Mesenchymal stem cell (in vitro differentiated cells and primary cell): ENCODE measurements around the gene COX8A.
A peak's percentile ranks its signal among the peaks of the same experiment; 100 is the strongest.

Source experiments
- DNase-seq: peaks from one replicate; pipeline ENCODE4 v3.0.0-alpha.2; 2013
- H2AFZ ChIP-seq: one replicate; pipeline ENCODE4 v1.6.1; 2013; ENCODE audit warnings: low read depth, mild to moderate bottlenecking, control low read depth, inconsistent platforms, low read length, moderate library complexity
- H2AK5ac ChIP-seq: 2 replicates; pipeline ENCODE4 v1.6.1; 2013; ENCODE audit warnings: low read length, moderate library complexity, mild to moderate bottlenecking, inconsistent platforms; ENCODE audit not compliant: severe bottlenecking
- H2BK120ac ChIP-seq: one replicate; pipeline ENCODE4 v1.6.1; 2013; ENCODE audit warnings: low read depth, mild to moderate bottlenecking, inconsistent platforms, low read length, moderate library complexity
- H2BK12ac ChIP-seq, 2 experiments: one replicate each; pipeline ENCODE4 v1.6.1; 2013; ENCODE audit warnings: inconsistent platforms in 2 of 2, low read length in 2 of 2, mild to moderate bottlenecking in 2 of 2, moderate library complexity in 2 of 2, control low read depth in 1 of 2
- H2BK15ac ChIP-seq: one replicate; pipeline ENCODE4 v1.6.1; 2013; ENCODE audit warnings: mild to moderate bottlenecking, low read depth, inconsistent platforms; ENCODE audit not compliant: poor library complexity, severe bottlenecking
- H2BK5ac ChIP-seq: 2 replicates; pipeline ENCODE4 v1.6.1; 2013; ENCODE audit warnings: low read depth, mild to moderate bottlenecking, low read length, control low read depth, inconsistent platforms; ENCODE audit not compliant: poor library complexity, severe bottlenecking
- H3K14ac ChIP-seq, 2 experiments: one replicate each; pipeline ENCODE4 v1.6.1; 2013; ENCODE audit warnings: inconsistent platforms in 2 of 2, low read length in 2 of 2, control low read depth in 1 of 2, mild to moderate bottlenecking in 1 of 2, moderate library complexity in 1 of 2
- H3K18ac ChIP-seq, 2 experiments: one replicate each; pipeline ENCODE4 v1.6.1; 2013; ENCODE audit warnings: inconsistent platforms in 2 of 2, low read length in 2 of 2, control low read depth in 1 of 2, low read depth in 1 of 2, mild to moderate bottlenecking in 1 of 2
- H3K23ac ChIP-seq, 2 experiments: one replicate each; pipeline ENCODE4 v1.6.1; 2013; ENCODE audit warnings: inconsistent platforms in 2 of 2, low read length in 2 of 2, mild to moderate bottlenecking in 2 of 2, moderate library complexity in 2 of 2, control low read depth in 1 of 2
- H3K27ac ChIP-seq: 2 replicates; pipeline ENCODE4 v1.5.1; 2013; ENCODE audit warnings: mild to moderate bottlenecking, moderate library complexity, low read length, control low read depth, inconsistent platforms; ENCODE audit not compliant: poor library complexity, severe bottlenecking
- H3K27me3 ChIP-seq, 2 experiments: 2 replicates each; pipeline versions ENCODE4 v1.6.1 to v1.7.0; 2013; ENCODE audit warnings: low read length in 2 of 2, mild to moderate bottlenecking in 2 of 2, moderate library complexity in 2 of 2, control low read depth in 1 of 2, inconsistent platforms in 1 of 2; ENCODE audit not compliant: control insufficient read depth in 1 of 2, insufficient read depth in 1 of 2
- H3K36me3 ChIP-seq, 2 experiments: 2 replicates each; pipeline versions ENCODE4 v1.6.1 to v1.7.0; 2013; ENCODE audit warnings: low read length in 2 of 2, control low read depth in 1 of 2, inconsistent platforms in 1 of 2, low read depth in 1 of 2, mild to moderate bottlenecking in 1 of 2; ENCODE audit not compliant: insufficient read depth in 2 of 2, control insufficient read depth in 1 of 2
- H3K4ac ChIP-seq, 2 experiments: one replicate each; pipeline ENCODE4 v1.6.1; 2013; ENCODE audit warnings: inconsistent platforms in 2 of 2, low read length in 2 of 2, mild to moderate bottlenecking in 2 of 2, moderate library complexity in 2 of 2, control low read depth in 1 of 2, low read depth in 1 of 2
- H3K4me1 ChIP-seq: 2 replicates; pipeline ENCODE4 v1.6.1; 2013; ENCODE audit warnings: low read depth, low read length, control low read depth; ENCODE audit not compliant: control insufficient read depth, insufficient read depth
- H3K4me2 ChIP-seq: 2 replicates; pipeline ENCODE4 v1.6.1; 2013; ENCODE audit warnings: low read length, mild to moderate bottlenecking, inconsistent platforms; ENCODE audit not compliant: poor library complexity, severe bottlenecking
- H3K4me3 ChIP-seq, 2 experiments: 2 replicates each; pipeline versions ENCODE4 v1.5.1 to v1.7.0; 2013; ENCODE audit warnings: low read length in 2 of 2, mild to moderate bottlenecking in 2 of 2, control low read depth in 1 of 2, low read depth in 1 of 2; ENCODE audit not compliant: insufficient read depth in 1 of 2
- H3K79me1 ChIP-seq: replicated peaks from 2 replicates; pipeline ENCODE4 v1.6.1; 2013; ENCODE audit warnings: mild to moderate bottlenecking, control low read depth, low read length, inconsistent platforms; ENCODE audit not compliant: poor library complexity, severe bottlenecking
- H3K9ac ChIP-seq: 2 replicates; pipeline ENCODE4 v1.7.0; 2013; ENCODE audit warnings: mild to moderate bottlenecking, low read length, moderate library complexity
- H3K9me3 ChIP-seq: 2 replicates; pipeline ENCODE4 v1.7.0; 2013; ENCODE audit warnings: mild to moderate bottlenecking, low read length; ENCODE audit not compliant: control insufficient read depth
- H4K8ac ChIP-seq: one replicate; pipeline ENCODE4 v1.6.1; 2013; ENCODE audit warnings: inconsistent platforms, mild to moderate bottlenecking, low read length, moderate library complexity
- H4K91ac ChIP-seq: one replicate; pipeline ENCODE4 v1.6.1; 2013; ENCODE audit warnings: mild to moderate bottlenecking, low read length, inconsistent platforms
- WGBS: methylation state at CpG from one replicate; pipeline ENCODE4 v1.1.7; 2013; ENCODE audit warnings: mixed read lengths; 5-methylcytosine and 5-hydroxymethylcytosine counted together

COX8A gene

GRCh38 chr11:63997104-63997700, 22.8 kb downstream of the COX8A start:
- 98% methylated on average over 24 of the region's 27 CpGs for WGBS
- no peak overlapping the region for H3K27ac ChIP-seq
- H4K91ac ChIP-seq, result no peak overlapping the region
- no peak overlapping the region for H3K23ac ChIP-seq
- no peak overlapping the region for H3K18ac ChIP-seq
- H3K9ac ChIP-seq, result no peak overlapping the region
- H3K79me1 ChIP-seq, result peaks cover 27% of the 10 kb centered on the region
- H4K8ac ChIP-seq, result no peak overlapping the region
- no peak overlapping the region for H2BK120ac ChIP-seq
- no peak overlapping the region for H2AFZ ChIP-seq
- H3K9me3 ChIP-seq, result no peaks in the 10 kb centered on the region
- no peak overlapping the region for H3K4ac ChIP-seq
- no peak overlapping the region for H2AK5ac ChIP-seq
- H3K27me3 ChIP-seq, result peaks cover 0 to 9% of the 10 kb centered on the region in 2 experiments
- H2BK15ac ChIP-seq, result no peak overlapping the region
- H3K4me3 ChIP-seq, result no peak overlapping the region
- H2BK5ac ChIP-seq, result no peak overlapping the region
- peaks cover 49 to 71% of the 10 kb centered on the region in 2 experiments for H3K36me3 ChIP-seq
- DNase-seq, result no peak
- H3K14ac ChIP-seq, result no peak overlapping the region
- H3K4me2 ChIP-seq, result no peak overlapping the region
- peaks cover 45% of the 10 kb centered on the region for H3K4me1 ChIP-seq
- H2BK12ac ChIP-seq, result no peak overlapping the region

- Histone ChIP-seq H2AK5ac (no peak overlapping the region), H3K9ac (no peak overlapping the region), H3K14ac (no peak overlapping the region), H2BK120ac (no peak overlapping the region), H4K8ac (no peak overlapping the region), H3K4me1 (peaks cover 51% of the 10 kb centered on the region), H3K27me3 (peaks cover 0 to 9% of the 10 kb centered on the region in 2 experiments), H3K4me2 (no peak overlapping the region), H3K18ac (no peak overlapping the region), H3K79me1 (peaks cover 26% of the 10 kb centered on the region), H2BK15ac (no peak overlapping the region), H3K23ac (no peak overlapping the region), H3K36me3 (peaks cover 48 to 65% of the 10 kb centered on the region in 2 experiments), H3K4ac (no peak overlapping the region), H2AFZ (no peak overlapping the region), H3K27ac (no peak overlapping the region), H3K4me3 (no peak overlapping the region), H2BK5ac (no peak overlapping the region), H4K91ac (peak overlapping the region; percentile 72), H2BK12ac (no peak overlapping the region), H3K9me3 (no peaks in the 10 kb centered on the region)
- no peak for DNase-seq
- 82% methylated on average over 9 of the region's 11 CpGs for WGBS
Observed at GRCh38 chr11:63997801-63998337, 23.4 kb downstream of the COX8A start.

- Histone ChIP-seq H3K23ac (peak overlapping the region in 1 of 2 experiments; percentile 41), H3K4me2 (peak overlapping the region; percentile 53), H3K4me3 (peak overlapping the region in 1 of 2 experiments; percentile 29), H4K8ac (peak overlapping the region; percentile 75), H3K18ac (peak overlapping the region in 1 of 2 experiments; percentile 40), H3K27me3 (peaks cover 0 to 9% of the 10 kb centered on the region in 2 experiments), H2BK15ac (peak overlapping the region; percentile 23), H3K9me3 (no peaks in the 10 kb centered on the region), H2AK5ac (peak overlapping the region; percentile 34), H2BK5ac (no peak overlapping the region), H3K36me3 (peaks cover 42 to 58% of the 10 kb centered on the region in 2 experiments), H2AFZ (no peak overlapping the region), H3K9ac (no peak overlapping the region), H2BK12ac (no peak overlapping the region), H3K4me1 (peaks cover 51% of the 10 kb centered on the region), H3K79me1 (peaks cover 23% of the 10 kb centered on the region), H3K27ac (no peak overlapping the region), H2BK120ac (no peak overlapping the region), H4K91ac (peak overlapping the region; percentile 72), H3K4ac (no peak overlapping the region), H3K14ac (peak overlapping the region in 1 of 2 experiments; percentile 11)
- no peak for DNase-seq
- WGBS, result 54% methylated on average over 44 of the region's 54 CpGs
Observed at GRCh38 chr11:63998558-63999348, 24.3 kb downstream of the COX8A start.
